Stimulated activated CD4-positive, alpha-beta T cell treated with anti-CD3 and anti-CD28 coated beads, Interleukin-1b, Interleukin-23, amount 100 ng/mL, for 48 hours (primary cell): Measurements from ENCODE around the gene OR6X1.

Source experiments
- DNase-seq: peaks from one replicate; pipeline ENCODE4 v3.0.0-alpha.2; 2020

The OR6X1 gene, protein sequence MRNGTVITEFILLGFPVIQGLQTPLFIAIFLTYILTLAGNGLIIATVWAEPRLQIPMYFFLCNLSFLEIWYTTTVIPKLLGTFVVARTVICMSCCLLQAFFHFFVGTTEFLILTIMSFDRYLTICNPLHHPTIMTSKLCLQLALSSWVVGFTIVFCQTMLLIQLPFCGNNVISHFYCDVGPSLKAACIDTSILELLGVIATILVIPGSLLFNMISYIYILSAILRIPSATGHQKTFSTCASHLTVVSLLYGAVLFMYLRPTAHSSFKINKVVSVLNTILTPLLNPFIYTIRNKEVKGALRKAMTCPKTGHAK

DNA sequence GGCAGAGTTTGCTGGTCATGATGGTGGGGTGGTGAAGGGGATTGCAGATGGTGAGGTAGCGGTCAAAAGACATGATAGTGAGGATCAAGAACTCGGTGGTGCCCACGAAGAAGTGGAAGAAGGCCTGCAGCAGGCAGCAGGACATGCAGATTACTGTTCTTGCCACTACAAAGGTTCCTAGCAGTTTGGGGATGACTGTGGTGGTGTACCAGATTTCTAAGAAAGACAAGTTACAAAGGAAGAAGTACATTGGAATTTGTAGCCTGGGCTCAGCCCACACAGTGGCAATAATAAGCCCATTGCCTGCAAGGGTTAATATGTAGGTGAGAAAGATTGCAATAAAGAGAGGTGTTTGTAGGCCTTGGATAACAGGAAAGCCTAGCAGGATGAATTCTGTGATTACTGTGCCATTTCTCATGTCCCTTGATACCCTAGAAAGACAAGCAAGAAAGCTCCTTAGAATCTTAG is at the start of gene OR6X1:
OR6X1 (minus strand) TSS at position 418 of the 468 bp plus-strand sequence; CDS start at position 418, 0 bp downstream.
- no peak for DNase-seq

DNA sequence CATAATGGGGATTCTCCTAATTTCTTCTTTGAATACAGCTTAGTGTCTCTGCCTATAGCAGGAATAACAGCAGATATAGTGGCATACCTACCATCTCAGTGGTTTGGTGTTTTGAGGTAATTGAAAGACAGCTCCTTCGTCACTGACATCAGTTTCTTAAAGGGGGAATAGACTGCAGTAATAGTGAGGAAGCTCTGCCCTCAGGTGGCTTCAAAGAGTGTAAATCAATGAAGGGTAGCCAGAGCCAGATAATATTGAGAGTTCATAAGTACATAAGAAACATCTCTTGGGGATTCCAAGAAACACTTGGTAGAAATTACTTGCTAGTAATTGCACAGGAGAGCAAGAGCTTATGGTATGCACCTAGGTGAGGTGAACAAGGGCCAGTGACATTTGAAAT is 47.4 kb upstream of the OR6X1 start:
- no peak for DNase-seq

- no peak for DNase-seq
These were observed 45.7 kb upstream of the OR6X1 start for GRCh38 chr11:123800036-123800435.

- DNase-seq, result no peak
These were observed 45.1 kb upstream of the OR6X1 start for GRCh38 chr11:123799438-123799837.

DNA sequence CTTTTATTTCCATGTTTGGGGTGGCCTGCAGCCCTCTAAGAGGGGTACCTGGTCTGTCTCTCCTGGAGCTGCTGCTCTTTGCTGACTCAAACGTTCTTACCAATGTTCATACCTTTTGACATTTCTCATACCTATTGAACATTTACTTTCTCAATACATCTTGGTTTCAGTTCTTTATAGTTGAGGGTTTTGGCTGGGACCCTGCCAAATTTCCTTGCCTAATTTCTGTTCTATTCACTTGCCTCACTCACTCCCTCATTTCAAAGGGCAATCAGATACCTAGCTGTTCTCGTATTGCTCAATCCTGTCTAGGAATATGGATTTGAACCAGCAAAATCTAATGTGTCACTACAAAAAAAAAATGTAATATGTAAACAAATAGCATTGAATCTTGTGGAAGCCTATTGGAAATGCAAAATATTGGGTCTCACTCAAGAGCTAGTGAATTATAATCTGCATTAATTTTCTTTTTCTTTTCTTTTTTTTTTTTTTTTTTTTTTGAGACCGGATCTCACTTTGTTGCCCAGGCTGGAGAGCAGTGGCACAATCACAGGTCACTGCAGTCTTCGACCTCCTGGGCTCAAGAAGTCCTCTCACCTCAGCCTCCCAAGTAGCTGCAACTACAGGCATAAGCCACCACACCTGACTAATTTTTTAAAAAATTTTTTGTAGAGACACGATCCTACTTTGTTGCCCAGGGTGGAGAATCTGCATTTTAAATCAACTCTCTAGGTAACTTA is 44.4 kb upstream of the OR6X1 start:
- DNase-seq, result no peak

- DNase-seq, result no peak
These were observed 43.8 kb upstream of the OR6X1 start for GRCh38 chr11:123798079-123798478.

- DNase-seq, result no peak
These were observed 43.2 kb upstream of the OR6X1 start for GRCh38 chr11:123797541-123797940.

DNA sequence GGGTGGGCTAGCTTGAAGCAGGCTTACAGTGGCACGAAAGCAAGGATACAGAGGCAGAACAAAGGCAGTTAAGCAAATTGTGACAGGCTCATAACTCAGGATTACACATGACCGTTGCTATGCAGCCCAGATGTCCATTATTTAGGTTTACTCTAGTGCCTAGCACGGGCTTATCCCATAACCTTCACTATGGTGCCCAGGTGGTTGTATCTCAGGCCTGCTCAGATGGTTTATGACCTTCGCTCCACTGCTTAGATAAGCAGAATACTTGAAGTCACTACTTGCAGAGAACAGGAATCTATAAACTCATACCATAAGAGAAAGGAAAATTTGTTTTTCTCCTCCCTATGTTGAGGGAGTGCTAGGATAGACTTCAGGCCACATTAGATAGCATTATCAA is 42.8 kb upstream of the OR6X1 start:
- DNase-seq, result no peak

- no peak for DNase-seq
These were observed 41.9 kb upstream of the OR6X1 start for GRCh38 chr11:123796226-123796625.

DNA sequence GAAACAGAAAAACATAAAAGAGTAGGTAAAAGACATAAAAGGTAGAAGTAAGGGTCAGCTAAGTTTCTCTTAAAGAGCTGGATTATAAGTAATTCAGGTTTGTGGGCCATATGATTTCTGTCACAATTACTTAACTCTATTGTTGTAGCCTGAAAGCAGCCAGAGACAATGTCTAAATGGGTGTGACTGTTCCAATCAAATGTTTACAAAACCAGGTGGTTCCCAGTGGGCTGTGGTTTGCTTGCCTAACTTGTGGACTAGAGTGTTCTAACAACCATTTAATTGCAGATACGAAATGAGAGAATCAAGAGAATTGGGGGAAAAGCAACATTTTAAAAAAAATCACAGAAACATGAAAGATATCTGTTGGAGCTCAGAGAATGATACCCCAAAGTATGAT is 29.2 kb upstream of the OR6X1 start:
- DNase-seq, result no peak

GRCh38 chr11:123778511-123778910 is 24.2 kb upstream of the OR6X1 start:
- DNase-seq, result no peak

DNA sequence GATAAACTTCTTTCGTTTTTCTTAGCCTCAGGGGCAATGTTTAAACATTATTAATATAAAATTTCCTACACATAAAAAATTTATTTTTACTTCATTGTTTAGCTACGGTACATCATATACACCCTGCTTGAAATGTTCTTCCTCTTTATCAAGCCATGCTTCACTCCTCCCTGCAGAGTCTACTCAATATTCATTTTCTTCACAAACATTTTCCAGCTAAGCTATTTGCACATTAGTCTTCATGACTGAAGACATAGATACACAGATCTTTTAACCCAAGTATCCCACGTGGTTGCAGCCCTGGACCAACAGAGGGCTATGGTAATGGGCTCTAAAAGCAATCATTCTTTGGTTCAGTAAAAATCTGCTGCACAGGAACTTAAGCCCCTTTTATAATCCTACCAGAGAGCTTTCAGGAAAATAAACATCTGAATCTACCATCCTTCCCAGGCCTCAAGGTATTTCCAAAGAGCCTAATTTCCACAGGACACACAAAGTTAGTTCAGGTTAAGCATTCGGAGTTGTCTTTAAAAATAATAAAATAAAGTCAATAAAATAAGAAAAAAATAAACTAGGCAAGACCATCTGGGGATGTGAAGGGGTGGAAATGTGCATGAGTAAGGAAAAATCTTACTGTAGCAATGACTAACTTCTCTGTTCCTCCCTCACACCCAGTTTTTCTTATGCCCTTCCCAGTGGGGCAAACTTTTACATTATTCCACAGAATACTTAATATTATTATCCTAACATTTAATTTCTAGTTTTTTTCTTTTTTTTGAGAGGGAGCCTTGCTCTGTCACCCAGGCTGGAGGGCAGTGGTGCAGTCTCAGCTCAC is 21.6 kb upstream of the OR6X1 start:
- DNase-seq, result no peak

DNA sequence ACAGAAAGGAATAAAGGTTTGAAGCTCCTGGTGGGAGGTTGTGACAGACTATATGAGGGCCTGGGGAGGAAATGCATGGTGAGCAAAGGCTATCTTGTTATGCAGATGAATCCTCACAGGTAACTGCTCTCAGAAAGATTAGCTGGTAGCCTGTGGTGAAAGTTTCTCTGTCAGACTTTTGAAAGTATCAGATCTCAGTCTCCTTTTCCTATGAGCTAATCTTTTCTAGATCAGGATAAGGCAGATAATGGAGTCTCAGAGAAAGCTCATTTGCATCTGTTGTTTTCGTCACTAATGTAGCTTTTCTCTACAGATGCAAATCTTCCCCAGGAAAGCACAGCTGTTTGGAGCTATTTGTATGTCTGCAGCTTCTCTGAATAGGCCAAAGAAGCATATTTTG is 21.0 kb upstream of the OR6X1 start:
- no peak for DNase-seq

GRCh38 chr11:123773959-123774358 is 19.6 kb upstream of the OR6X1 start:
- DNase-seq, result no peak

GRCh38 chr11:123773026-123773425 is 18.7 kb upstream of the OR6X1 start:
- DNase-seq, result no peak

DNA sequence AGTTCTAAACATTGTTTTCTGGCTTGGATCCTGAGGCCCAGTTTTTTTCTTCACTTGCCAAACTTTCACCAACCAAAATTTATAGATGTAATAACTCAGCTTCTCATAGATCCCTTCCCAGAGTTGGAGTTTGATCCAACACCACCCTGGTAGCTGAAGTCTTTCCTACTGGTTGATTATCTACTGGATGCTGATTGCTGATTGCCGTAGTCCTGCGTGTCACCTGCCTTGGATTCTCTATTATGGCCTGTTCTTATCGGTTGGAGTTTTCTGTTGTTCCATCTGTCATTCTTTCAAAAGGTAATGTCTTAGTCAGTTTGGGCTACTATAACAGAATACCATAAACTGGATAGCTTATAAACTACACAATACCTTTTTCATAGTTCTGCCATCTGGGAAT is 17.3 kb upstream of the OR6X1 start:
- no peak for DNase-seq

- no peak for DNase-seq
These were observed 16.4 kb upstream of the OR6X1 start for GRCh38 chr11:123770712-123771111.

GRCh38 chr11:123765601-123766000 is 11.3 kb upstream of the OR6X1 start:
- DNase-seq, result no peak

GRCh38 chr11:123762422-123762821 is 8.1 kb upstream of the OR6X1 start:
- no peak for DNase-seq

DNA sequence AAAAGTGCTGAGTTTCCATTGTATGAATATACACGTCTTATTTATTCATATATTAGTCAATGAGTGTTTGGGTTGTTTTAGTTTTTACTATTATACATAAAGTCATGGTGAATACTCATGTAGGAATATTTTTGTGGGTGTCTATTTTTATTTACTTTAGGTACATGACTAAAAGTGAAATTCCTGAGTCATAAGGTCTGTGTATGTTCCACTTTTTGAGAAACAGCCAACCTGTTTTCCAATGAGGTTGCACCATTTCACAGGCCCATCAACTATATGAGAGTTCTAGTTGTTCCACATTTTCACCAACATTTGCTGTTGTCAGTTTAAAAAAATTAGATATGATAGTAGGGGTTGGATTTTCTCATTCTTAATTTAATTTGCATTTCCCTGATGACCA is 6.6 kb upstream of the OR6X1 start:
- DNase-seq, result no peak

GRCh38 chr11:123757976-123758375 is 3.7 kb upstream of the OR6X1 start:
- no peak for DNase-seq

DNA sequence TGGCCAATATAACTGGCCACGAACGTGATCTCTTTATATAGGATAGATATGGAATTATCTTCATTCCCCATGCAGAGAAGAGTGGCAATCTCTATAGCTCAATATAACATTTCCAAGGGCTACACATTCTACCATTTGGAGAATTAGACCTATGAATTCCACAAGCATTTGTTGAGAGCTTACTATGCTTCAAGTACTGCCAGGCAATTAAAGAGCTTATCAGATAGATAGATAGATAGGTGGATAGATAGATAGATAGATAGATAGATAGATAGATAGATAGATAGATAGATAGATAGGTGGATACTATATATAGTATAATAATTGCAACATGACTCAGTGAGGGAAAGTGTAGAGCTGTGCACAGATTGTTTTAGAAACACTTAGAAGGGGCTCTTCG is 1.5 kb upstream of the OR6X1 start:
- DNase-seq, result no peak

DNA sequence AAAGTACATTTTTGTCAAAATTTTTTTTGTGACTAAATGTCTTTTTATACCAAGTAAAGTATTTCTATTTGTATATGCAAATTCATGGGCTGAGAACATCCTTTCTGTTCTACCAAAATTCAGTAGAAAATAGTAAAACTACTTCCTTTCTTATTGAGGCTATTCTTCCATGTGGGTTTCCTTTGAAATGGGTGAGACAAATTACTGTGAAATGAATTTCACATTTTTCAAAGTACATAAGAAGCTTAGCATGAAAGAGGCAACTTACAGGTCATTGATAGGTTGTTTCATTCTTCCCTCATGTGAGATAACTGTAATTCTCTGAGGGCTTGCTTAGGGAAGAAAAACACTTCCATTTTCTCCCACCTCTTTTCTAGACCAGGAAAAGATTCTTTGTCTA is 1.0 kb upstream of the OR6X1 start:
- DNase-seq, result no peak

DNA sequence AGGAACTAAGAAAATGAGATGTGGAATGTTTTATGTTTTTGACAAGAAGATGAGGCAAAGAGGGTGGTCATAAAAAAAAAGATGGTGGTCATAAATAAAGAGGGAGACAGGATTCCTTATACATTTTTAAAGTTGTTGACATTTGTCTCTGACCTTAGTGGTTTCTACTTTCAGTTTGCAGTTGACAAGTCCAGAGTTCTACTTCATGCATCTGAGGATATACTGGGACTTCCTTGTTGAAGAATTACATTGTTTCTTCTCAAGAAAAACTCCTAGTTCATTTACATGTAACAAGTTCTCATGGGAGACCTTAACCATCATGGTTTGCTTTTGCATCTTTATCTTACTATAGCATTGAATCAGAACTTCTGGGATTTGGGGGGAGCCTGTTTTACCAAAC is 1.2 kb downstream of the OR6X1 start:
- no peak for DNase-seq
